ENCODE data around the gene HP1BP3.

Gene HP1BP3

GRCh38 chr1:20721117-20722061 is 65.7 kb downstream of the HP1BP3 start:
- Histone ChIP-seq H2AFZ (ENCODE audit: low read length) (no peak overlapping the region), H3K9me2 (replicated peaks; ENCODE audit: low read depth, low read length) (no peaks in the 10 kb centered on the region), H4K20me1 (ENCODE audit: insufficient read depth, low read length, poor library complexity, severe bottlenecking) (no peaks in the 10 kb centered on the region), H3F3A (ENCODE audit: low read depth) (no peaks in the 10 kb centered on the region), H3K4me1 (ENCODE audit: insufficient read depth, low read length, poor library complexity, severe bottlenecking) (no peaks in the 10 kb centered on the region), H3K79me2 (ENCODE audit: insufficient read depth, low read length) (no peaks in the 10 kb centered on the region), H3K36me3 (ENCODE audit: insufficient read depth, low read length) (no peaks in the 10 kb centered on the region), H3K4me2 (ENCODE audit: low read depth, low read length, poor library complexity, severe bottlenecking) (no peak overlapping the region), H3K9ac (ENCODE audit: low read depth, low read length, poor library complexity, severe bottlenecking) (no peak overlapping the region), H3K9me3 (ENCODE audit: insufficient read depth, low read depth, low read length) (no peaks in the 10 kb centered on the region), H3K4me3 (ENCODE audit: low read length, poor library complexity, severe bottlenecking) (no peak overlapping the region), H3K27me3 (ENCODE audit: insufficient read depth, low read length, poor library complexity, severe bottlenecking) (no peaks in the 10 kb centered on the region)
- TF ChIP-seq EZH2phosphoT487 (IDR thresholded peaks at IDR 0.05; ENCODE audit: borderline replicate concordance): no peak
- TF ChIP-seq, protein P1, sequence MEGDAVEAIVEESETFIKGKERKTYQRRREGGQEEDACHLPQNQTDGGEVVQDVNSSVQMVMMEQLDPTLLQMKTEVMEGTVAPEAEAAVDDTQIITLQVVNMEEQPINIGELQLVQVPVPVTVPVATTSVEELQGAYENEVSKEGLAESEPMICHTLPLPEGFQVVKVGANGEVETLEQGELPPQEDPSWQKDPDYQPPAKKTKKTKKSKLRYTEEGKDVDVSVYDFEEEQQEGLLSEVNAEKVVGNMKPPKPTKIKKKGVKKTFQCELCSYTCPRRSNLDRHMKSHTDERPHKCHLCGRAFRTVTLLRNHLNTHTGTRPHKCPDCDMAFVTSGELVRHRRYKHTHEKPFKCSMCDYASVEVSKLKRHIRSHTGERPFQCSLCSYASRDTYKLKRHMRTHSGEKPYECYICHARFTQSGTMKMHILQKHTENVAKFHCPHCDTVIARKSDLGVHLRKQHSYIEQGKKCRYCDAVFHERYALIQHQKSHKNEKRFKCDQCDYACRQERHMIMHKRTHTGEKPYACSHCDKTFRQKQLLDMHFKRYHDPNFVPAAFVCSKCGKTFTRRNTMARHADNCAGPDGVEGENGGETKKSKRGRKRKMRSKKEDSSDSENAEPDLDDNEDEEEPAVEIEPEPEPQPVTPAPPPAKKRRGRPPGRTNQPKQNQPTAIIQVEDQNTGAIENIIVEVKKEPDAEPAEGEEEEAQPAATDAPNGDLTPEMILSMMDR (conservative IDR thresholded peaks at IDR 0.05; ENCODE audit: low read length): no peak

DNA sequence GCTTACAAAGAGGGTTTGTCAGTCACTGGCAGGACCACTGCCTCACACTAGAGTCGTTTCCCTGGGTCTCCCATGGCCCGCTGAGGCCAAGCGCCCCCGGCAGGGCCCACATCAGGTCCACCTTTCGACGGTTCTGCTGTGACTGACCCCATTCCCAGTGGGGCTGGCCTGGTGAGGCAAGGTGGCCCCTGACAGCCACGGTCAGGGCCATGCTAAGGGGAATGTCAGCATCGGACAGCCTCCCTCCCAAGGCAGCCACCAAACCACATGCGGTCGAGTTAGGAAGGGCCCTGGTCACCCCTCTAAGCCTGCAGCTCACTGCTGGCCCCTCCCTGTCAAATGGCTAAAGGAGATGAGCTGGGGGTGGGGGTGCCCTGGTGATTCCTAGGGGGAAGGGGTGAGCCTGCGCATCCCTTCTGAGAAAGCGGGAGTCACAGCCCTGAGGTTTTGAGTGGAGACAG is 66.4 kb downstream of the HP1BP3 start:
- H3K9me3 ChIP-seq (ENCODE audit: insufficient read depth, low read depth, low read length): no peaks in the 10 kb centered on the region
- no peaks in the 10 kb centered on the region for H3K9me2 ChIP-seq (replicated peaks; ENCODE audit: low read depth, low read length)
- H2AFZ ChIP-seq (ENCODE audit: low read length): no peak overlapping the region
- H3K4me2 ChIP-seq (ENCODE audit: low read depth, low read length, poor library complexity, severe bottlenecking): no peak overlapping the region
- no peaks in the 10 kb centered on the region for H3K36me3 ChIP-seq (ENCODE audit: insufficient read depth, low read length)
- no peaks in the 10 kb centered on the region for H3K79me2 ChIP-seq (ENCODE audit: insufficient read depth, low read length)
- H3K4me3 ChIP-seq (ENCODE audit: low read length, poor library complexity, severe bottlenecking): no peak overlapping the region
- H3K27me3 ChIP-seq (ENCODE audit: insufficient read depth, low read length, poor library complexity, severe bottlenecking): no peaks in the 10 kb centered on the region
- no peaks in the 10 kb centered on the region for H4K20me1 ChIP-seq (ENCODE audit: insufficient read depth, low read length, poor library complexity, severe bottlenecking)
- H3F3A ChIP-seq (ENCODE audit: low read depth): no peaks in the 10 kb centered on the region
- TF ChIP-seq, protein P1 (conservative IDR thresholded peaks at IDR 0.05; ENCODE audit: low read length): no peak
- TF ChIP-seq EZH2phosphoT487 (IDR thresholded peaks at IDR 0.05; ENCODE audit: borderline replicate concordance): no peak
- H3K4me1 ChIP-seq (ENCODE audit: insufficient read depth, low read length, poor library complexity, severe bottlenecking): no peaks in the 10 kb centered on the region
- no peak overlapping the region for H3K9ac ChIP-seq (ENCODE audit: low read depth, low read length, poor library complexity, severe bottlenecking)

- Histone ChIP-seq H3K36me3 (ENCODE audit: insufficient read depth, low read length) (no peaks in the 10 kb centered on the region), H3K9me2 (replicated peaks; ENCODE audit: low read depth, low read length) (no peaks in the 10 kb centered on the region), H3K9ac (ENCODE audit: low read depth, low read length, poor library complexity, severe bottlenecking) (no peak overlapping the region), H3K9me3 (ENCODE audit: insufficient read depth, low read depth, low read length) (no peaks in the 10 kb centered on the region), H2AFZ (ENCODE audit: low read length) (no peak overlapping the region), H3K79me2 (ENCODE audit: insufficient read depth, low read length) (no peaks in the 10 kb centered on the region), H3F3A (ENCODE audit: low read depth) (no peaks in the 10 kb centered on the region), H3K27me3 (ENCODE audit: insufficient read depth, low read length, poor library complexity, severe bottlenecking) (no peaks in the 10 kb centered on the region), H3K4me2 (ENCODE audit: low read depth, low read length, poor library complexity, severe bottlenecking) (no peak overlapping the region), H3K4me1 (ENCODE audit: insufficient read depth, low read length, poor library complexity, severe bottlenecking) (no peaks in the 10 kb centered on the region), H3K4me3 (ENCODE audit: low read length, poor library complexity, severe bottlenecking) (no peak overlapping the region), H4K20me1 (ENCODE audit: insufficient read depth, low read length, poor library complexity, severe bottlenecking) (no peaks in the 10 kb centered on the region)
- TF ChIP-seq, protein P1 (conservative IDR thresholded peaks at IDR 0.05; ENCODE audit: low read length): no peak
- no peak for TF ChIP-seq EZH2phosphoT487 (IDR thresholded peaks at IDR 0.05; ENCODE audit: borderline replicate concordance)
Measured at GRCh38 chr1:20719871-20720620, 67.1 kb downstream of the HP1BP3 start.
